ENCODE data around the gene TGFBR2. TPM values are rescaled to one million over a fixed set of nuclear protein-coding genes. Genes with fewer than 3 reads are reported as not detected.

Gene TGFBR2
- total RNA-seq, result 14.6 to 15.8 TPM (median 15.6 TPM) in 3 replicates

DNA sequence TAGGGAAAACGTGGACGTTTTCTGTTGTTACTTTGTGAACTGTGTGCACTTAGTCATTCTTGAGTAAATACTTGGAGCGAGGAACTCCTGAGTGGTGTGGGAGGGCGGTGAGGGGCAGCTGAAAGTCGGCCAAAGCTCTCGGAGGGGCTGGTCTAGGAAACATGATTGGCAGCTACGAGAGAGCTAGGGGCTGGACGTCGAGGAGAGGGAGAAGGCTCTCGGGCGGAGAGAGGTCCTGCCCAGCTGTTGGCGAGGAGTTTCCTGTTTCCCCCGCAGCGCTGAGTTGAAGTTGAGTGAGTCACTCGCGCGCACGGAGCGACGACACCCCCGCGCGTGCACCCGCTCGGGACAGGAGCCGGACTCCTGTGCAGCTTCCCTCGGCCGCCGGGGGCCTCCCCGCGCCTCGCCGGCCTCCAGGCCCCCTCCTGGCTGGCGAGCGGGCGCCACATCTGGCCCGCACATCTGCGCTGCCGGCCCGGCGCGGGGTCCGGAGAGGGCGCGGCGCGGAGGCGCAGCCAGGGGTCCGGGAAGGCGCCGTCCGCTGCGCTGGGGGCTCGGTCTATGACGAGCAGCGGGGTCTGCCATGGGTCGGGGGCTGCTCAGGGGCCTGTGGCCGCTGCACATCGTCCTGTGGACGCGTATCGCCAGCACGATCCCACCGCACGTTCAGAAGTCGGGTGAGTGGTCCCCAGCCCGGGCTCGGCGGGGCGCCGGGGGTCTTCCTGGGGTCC, at the start of gene TGFBR2:
TGFBR2 (plus strand) TSS at position 301 of the 731 bp plus-strand sequence; CDS start at position 584, 283 bp downstream.
- Mint-ChIP-seq H3K36me3 (peaks cover 1% of the 10 kb centered on the region), H3K4me3 (peak within 1 kb of the TSS; percentile 96), H3K27ac (peak within 1 kb of the TSS; percentile 74), H3K27me3 (ENCODE audit: low read depth) (peaks cover 6% of the 10 kb centered on the region), H3K9me3 (no peaks in the 10 kb centered on the region), H3K4me1 (peaks cover 16% of the 10 kb centered on the region)
- DNase-seq (ENCODE audit: low spot score in 2 of 2, unreplicated experiment in 2 of 2), result peak; percentile 50 to 81
- TF ChIP-seq, protein P1, sequence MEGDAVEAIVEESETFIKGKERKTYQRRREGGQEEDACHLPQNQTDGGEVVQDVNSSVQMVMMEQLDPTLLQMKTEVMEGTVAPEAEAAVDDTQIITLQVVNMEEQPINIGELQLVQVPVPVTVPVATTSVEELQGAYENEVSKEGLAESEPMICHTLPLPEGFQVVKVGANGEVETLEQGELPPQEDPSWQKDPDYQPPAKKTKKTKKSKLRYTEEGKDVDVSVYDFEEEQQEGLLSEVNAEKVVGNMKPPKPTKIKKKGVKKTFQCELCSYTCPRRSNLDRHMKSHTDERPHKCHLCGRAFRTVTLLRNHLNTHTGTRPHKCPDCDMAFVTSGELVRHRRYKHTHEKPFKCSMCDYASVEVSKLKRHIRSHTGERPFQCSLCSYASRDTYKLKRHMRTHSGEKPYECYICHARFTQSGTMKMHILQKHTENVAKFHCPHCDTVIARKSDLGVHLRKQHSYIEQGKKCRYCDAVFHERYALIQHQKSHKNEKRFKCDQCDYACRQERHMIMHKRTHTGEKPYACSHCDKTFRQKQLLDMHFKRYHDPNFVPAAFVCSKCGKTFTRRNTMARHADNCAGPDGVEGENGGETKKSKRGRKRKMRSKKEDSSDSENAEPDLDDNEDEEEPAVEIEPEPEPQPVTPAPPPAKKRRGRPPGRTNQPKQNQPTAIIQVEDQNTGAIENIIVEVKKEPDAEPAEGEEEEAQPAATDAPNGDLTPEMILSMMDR (IDR thresholded peaks at IDR 0.05; ENCODE audit: unreplicated experiment), result no peak

DNA sequence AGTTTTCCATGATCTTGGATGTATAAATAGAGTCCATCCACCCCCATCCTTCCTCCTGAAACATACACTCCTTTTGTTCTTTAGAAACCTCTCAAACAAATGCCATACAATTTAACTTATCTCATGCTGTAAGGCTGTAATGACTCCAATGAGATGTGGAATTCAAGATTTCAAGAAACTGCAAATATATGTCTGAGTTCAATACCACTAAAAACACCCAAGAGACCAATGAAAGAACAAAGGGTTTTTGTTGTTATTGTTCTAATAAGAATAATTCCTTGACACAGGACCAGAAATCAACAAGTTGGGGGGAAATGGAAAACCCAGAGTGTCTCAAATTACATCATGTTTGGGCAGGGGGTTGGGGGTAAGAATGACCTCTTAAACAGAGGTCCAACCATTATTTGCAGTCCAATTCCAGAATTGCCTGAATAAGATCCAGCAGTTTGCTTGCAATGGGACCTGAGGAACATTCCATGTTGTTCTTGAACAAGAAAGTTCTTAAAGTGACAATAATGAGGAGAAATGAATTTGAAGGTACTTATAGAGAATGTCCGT, 48.6 kb upstream of the TGFBR2 start:
- Mint-ChIP-seq H3K36me3 (no peaks in the 10 kb centered on the region), H3K9me3 (peaks cover 5% of the 10 kb centered on the region), H3K4me3 (no peak overlapping the region), H3K27me3 (ENCODE audit: low read depth) (no peaks in the 10 kb centered on the region), H3K4me1 (no peaks in the 10 kb centered on the region), H3K27ac (no peak overlapping the region)
- no peak for DNase-seq (ENCODE audit: low spot score in 2 of 2, unreplicated experiment in 2 of 2)
- TF ChIP-seq, protein P1 (IDR thresholded peaks at IDR 0.05; ENCODE audit: unreplicated experiment), result no peak

DNA sequence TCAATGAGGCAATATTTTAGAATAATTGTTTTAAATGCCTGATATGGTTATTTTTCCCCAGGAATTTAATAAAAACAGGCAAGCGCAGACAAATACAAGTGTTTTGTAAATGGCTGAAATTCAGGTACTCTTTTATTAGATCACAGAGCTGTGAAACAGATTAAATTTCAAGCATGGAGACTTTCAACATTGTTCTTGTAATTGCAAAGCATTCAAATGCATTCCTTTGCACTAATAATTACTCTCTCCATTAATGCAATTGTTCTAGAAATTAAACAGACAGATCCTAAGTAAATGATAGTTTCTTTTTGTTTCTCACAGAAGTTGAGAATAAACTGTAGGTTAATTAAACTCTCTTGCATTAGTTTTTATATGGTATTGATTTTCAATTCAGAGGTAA, 42.4 kb upstream of the TGFBR2 start:
- DNase-seq (ENCODE audit: low spot score in 2 of 2, unreplicated experiment in 2 of 2), result no peak
- Mint-ChIP-seq H3K27me3 (ENCODE audit: low read depth) (no peaks in the 10 kb centered on the region), H3K4me3 (no peak overlapping the region), H3K27ac (no peak overlapping the region), H3K36me3 (no peaks in the 10 kb centered on the region), H3K4me1 (no peaks in the 10 kb centered on the region), H3K9me3 (peaks cover 3% of the 10 kb centered on the region)
- TF ChIP-seq, protein P1 (IDR thresholded peaks at IDR 0.05; ENCODE audit: unreplicated experiment), result no peak

DNA sequence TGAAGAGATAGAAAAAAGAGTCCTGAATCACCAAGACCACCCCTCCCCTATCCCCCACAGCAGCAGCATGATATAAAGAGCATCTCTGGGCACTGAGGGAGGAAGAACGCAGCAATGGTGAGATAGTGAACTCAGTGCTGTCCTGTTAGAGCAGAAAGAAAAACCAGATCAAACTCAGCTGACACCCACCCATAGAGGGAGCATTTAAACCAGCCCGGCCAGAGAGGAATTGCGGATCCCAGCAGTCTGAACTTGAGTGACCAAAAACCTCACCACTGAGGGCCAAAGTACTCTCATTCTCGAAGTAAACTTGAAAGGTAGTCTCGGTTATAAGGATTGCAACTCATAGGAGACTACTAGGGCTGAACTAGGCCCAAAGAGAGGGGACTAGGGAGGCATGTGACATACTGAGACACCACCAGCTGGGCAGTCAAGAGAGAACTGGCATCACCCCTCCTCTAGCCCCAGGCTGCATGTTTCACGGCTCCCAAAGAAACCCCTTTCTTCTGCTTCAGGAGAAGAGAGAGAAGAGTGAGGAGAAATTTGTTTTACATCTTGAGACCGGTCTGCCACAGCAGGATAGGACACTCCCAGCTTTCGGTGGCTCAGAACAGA, 39.2 kb upstream of the TGFBR2 start:
- H3K27ac Mint-ChIP-seq, result no peak overlapping the region
- no peaks in the 10 kb centered on the region for H3K36me3 Mint-ChIP-seq
- TF ChIP-seq, protein P1 (IDR thresholded peaks at IDR 0.05; ENCODE audit: unreplicated experiment), result no peak
- H3K4me3 Mint-ChIP-seq, result no peak overlapping the region
- no peaks in the 10 kb centered on the region for H3K4me1 Mint-ChIP-seq
- H3K27me3 Mint-ChIP-seq (ENCODE audit: low read depth), result no peaks in the 10 kb centered on the region
- peaks cover 17% of the 10 kb centered on the region for H3K9me3 Mint-ChIP-seq
- no peak for DNase-seq (ENCODE audit: low spot score in 2 of 2, unreplicated experiment in 2 of 2)

DNA sequence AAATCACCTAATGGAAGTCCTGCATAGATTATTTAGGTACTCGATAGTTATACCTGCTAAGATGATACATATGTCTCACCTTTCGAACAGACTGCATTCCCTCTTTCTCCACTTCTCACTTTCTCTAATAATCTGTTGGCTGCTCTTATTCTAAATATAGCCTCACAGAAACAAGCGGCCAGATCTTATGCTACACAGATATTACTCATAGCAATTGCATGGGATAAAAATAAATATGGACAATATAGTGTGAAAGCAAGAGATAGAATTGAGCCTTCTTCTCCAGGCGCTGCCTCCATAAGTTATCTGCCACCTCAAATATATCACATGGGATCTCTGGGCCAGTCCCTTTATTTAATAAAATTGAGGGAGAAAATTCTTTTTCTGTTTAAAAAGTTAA, 29.5 kb upstream of the TGFBR2 start:
- no peaks in the 10 kb centered on the region for H3K27me3 Mint-ChIP-seq (ENCODE audit: low read depth)
- TF ChIP-seq, protein P1 (IDR thresholded peaks at IDR 0.05; ENCODE audit: unreplicated experiment), result no peak
- no peak overlapping the region for H3K4me3 Mint-ChIP-seq
- H3K36me3 Mint-ChIP-seq, result no peaks in the 10 kb centered on the region
- peaks cover 11% of the 10 kb centered on the region for H3K9me3 Mint-ChIP-seq
- H3K27ac Mint-ChIP-seq, result no peak overlapping the region
- H3K4me1 Mint-ChIP-seq, result peaks cover 12% of the 10 kb centered on the region
- DNase-seq (ENCODE audit: low spot score in 2 of 2, unreplicated experiment in 2 of 2), result no peak

Data from mesothelial cell of epicardium (in vitro differentiated cells).